ENCODE data around the gene STIMATE.

DNA sequence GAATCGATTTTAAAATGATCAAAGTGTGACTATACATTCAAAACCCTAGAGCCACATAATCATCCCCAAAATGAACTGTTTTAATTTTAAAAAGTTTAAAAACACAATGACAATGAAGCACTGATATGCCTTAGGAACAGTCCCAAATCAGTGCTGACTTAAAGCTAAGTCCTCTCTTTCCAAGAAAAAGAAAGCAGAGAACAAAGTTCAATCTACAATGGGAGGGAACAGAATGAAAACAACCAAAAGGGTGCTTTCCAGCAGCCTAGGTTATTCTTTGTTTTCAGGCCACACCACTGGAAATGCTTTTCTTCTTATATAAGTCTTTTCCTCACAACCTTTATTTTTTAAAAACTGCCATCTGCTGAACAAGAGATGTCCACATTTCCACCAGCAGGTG lies 7.2 kb upstream of the STIMATE start:
- TF ChIP-seq, protein P1, sequence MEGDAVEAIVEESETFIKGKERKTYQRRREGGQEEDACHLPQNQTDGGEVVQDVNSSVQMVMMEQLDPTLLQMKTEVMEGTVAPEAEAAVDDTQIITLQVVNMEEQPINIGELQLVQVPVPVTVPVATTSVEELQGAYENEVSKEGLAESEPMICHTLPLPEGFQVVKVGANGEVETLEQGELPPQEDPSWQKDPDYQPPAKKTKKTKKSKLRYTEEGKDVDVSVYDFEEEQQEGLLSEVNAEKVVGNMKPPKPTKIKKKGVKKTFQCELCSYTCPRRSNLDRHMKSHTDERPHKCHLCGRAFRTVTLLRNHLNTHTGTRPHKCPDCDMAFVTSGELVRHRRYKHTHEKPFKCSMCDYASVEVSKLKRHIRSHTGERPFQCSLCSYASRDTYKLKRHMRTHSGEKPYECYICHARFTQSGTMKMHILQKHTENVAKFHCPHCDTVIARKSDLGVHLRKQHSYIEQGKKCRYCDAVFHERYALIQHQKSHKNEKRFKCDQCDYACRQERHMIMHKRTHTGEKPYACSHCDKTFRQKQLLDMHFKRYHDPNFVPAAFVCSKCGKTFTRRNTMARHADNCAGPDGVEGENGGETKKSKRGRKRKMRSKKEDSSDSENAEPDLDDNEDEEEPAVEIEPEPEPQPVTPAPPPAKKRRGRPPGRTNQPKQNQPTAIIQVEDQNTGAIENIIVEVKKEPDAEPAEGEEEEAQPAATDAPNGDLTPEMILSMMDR (IDR thresholded peaks at IDR 0.05), result no peak
- no peak for TF ChIP-seq EP300 (IDR thresholded peaks at IDR 0.05)

All from stomach (tissue), 4 donors.